ENCODE results near the gene LMNTD2.

LMNTD2 gene

GRCh38 chr11:567629-568292 lies 7.2 kb upstream of the LMNTD2 start:
- DNase-seq (ENCODE audit: extremely low read depth, low read depth): no peak
- TF ChIP-seq CTCF (IDR thresholded peaks at IDR 0.05; ENCODE audit: low read depth, low read length, missing control alignments): no peak
- H3K4me3 ChIP-seq (replicated peaks; ENCODE audit: low read depth, low read length): peak overlapping the region; percentile 34

- H3K4me3 ChIP-seq (replicated peaks; ENCODE audit: low read depth, low read length): no peak overlapping the region
- no peak for TF ChIP-seq CTCF (IDR thresholded peaks at IDR 0.05; ENCODE audit: low read depth, low read length, missing control alignments)
- no peak for DNase-seq (ENCODE audit: extremely low read depth, low read depth)
These were observed 6.6 kb upstream of the LMNTD2 start for GRCh38 chr11:567011-567628.

GRCh38 chr11:565921-566509 lies 5.5 kb upstream of the LMNTD2 start:
- no peak overlapping the region for H3K4me3 ChIP-seq (replicated peaks; ENCODE audit: low read depth, low read length)
- no peak for TF ChIP-seq CTCF (IDR thresholded peaks at IDR 0.05; ENCODE audit: low read depth, low read length, missing control alignments)
- no peak for DNase-seq (ENCODE audit: extremely low read depth, low read depth)

GRCh38 chr11:563812-564578 lies 3.5 kb upstream of the LMNTD2 start:
- no peak for TF ChIP-seq CTCF (IDR thresholded peaks at IDR 0.05; ENCODE audit: low read depth, low read length, missing control alignments)
- DNase-seq (ENCODE audit: extremely low read depth, low read depth): no peak
- no peak overlapping the region for H3K4me3 ChIP-seq (replicated peaks; ENCODE audit: low read depth, low read length)

- no peak overlapping the region for H3K4me3 ChIP-seq (replicated peaks; ENCODE audit: low read depth, low read length)
- no peak for DNase-seq (ENCODE audit: extremely low read depth, low read depth)
- TF ChIP-seq CTCF (IDR thresholded peaks at IDR 0.05; ENCODE audit: low read depth, low read length, missing control alignments): no peak
These were observed 2.7 kb upstream of the LMNTD2 start for GRCh38 chr11:563066-563811.

- DNase-seq (ENCODE audit: extremely low read depth, low read depth): no peak
- no peak overlapping the region for H3K4me3 ChIP-seq (replicated peaks; ENCODE audit: low read depth, low read length)
- TF ChIP-seq CTCF (IDR thresholded peaks at IDR 0.05; ENCODE audit: low read depth, low read length, missing control alignments): no peak
These were observed 1.6 kb upstream of the LMNTD2 start for GRCh38 chr11:562046-562645.

All from HFF-Myc (cell line).